Measurements from ENCODE around the gene BRINP3. TPM values are rescaled to one million over a fixed set of nuclear protein-coding genes. Genes with fewer than 3 reads are reported as not detected.
"Not testable (repeated sequence)": the region's sequence is repeated elsewhere in the genome, so short reads cannot be mapped to it uniquely, and the experiment has no call there.

Gene BRINP3
- not detected in 2 replicates for total RNA-seq (2014; rRNA removed; shearing (Covaris generic))

DNA sequence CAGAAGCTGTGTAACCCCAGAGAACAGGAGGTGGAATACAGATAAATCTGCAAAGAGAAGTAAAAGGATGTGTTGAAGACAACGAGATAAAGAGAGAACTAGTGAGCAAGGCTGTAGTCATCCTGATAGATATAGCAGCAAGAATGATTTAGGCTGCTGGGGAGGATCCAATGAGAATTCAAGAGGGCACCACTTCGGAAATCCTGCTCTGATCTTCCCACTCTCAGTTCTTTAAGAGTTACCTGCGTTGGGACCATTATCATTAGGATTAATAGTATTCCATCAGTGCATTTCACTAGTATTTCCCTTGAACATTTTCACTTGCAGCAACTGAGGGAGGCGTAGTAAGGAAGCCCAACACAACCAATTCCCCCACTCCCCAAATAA is at the start of gene BRINP3:
BRINP3 (minus strand) TSS at position 103 of the 387 bp plus-strand sequence.
- DNase-seq (ENCODE audit: low read depth) = no peak

DNA sequence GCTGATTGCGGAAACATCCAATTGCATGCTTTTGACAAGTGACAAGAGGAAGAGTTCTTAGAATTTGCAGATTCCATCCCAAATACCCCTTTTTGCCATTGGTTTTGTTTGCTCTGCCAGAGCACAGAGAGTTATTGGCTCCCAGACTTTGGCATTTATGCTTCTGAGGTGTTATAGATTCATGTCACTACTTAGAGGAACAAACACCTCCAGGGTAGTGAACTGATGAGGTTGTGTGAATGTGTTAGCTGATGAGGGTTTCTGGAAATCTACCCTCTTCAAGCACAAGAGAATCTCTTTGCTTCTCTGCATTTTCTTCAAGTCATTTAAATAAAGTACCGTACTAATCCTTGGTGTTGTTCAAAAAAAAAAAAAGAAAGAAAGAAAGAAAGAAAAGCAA is 33.9 kb upstream of the BRINP3 start:
- no peak for DNase-seq (ENCODE audit: low read depth)

- no peak for DNase-seq (ENCODE audit: low read depth)
Measured at GRCh38 chr1:190507357-190507756, 29.7 kb upstream of the BRINP3 start.

DNA sequence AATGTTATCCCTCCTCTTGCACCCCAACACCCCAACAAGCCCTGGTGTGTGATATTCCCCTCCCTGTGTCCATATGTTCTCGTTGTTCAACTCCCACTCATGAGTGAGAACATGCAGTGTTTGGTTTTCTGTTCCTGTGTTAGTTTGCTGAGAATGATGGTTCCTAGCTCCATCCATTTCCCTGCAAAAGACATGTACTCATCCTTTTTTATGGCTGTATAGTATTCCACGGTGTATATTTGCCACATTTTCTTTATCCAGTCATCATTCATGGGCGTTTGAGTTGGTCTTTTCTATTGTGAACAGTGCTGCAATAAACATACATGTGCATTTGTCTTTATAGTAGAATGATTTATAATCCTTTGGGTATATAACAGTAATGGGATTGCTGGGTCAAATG is 26.9 kb upstream of the BRINP3 start:
- not testable (repeated sequence) for DNase-seq (ENCODE audit: low read depth)

DNA sequence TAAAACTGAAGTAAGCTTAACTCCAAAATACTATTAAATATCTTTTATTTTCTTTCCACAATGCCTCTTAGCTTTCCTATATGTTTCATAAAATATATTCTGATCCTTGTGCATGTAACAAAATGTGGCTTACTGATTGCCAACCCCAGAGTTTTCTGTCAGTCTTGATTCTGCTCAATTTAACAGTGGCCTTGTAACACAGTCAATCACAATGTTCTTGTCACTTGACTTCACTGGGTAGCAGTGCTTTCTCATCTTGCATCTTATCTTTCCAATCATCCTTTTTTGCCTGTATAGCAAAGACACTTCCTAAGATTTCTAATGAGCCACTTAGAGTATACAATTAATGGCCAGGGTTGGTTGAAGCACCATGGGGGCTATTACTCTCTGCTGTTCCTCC is 19.9 kb upstream of the BRINP3 start:
- no peak for DNase-seq (ENCODE audit: low read depth)

GRCh38 chr1:190494451-190494850 is 16.8 kb upstream of the BRINP3 start:
- DNase-seq (ENCODE audit: low read depth) = no peak

DNA sequence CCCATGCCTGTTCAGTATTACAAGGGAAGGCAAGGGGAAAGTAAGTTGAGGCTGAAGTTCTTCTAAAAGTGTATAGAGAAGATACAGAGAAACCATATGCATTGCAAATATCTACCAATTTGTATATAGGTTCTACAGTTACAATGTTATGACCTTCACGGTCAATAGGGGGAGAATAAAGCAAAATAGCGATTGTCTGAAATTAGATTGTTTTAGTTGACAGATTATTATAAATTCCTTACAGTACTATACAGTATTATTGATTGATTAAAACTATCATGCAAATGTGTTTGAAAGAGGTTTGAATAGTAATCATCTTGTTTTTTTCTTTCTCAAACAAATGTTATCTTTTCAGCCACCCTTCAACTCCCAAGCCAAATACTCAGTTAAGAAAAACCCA is 13.7 kb upstream of the BRINP3 start:
- no peak for DNase-seq (ENCODE audit: low read depth)

- DNase-seq (ENCODE audit: low read depth) = no peak
Measured at GRCh38 chr1:190484045-190484444, 6.4 kb upstream of the BRINP3 start.

DNA sequence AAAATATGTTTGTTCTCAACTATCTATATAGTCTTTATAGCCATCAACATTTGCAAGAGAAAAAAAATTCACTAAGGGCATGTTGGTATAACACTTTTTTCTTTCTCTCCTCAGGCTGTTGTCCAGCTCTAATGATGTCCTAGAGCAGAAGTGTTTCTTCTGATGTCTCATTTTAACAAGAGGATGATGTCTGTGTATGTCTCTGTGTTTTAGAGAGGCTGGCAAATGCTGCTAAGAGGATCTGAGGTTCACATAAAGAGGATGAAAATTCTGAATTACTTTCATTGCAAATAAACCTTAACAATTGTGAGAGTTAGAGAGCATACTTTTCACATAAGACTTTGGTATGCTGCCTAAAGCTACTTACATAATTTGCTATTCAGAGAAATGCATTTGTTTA is 2.6 kb upstream of the BRINP3 start:
- no peak for DNase-seq (ENCODE audit: low read depth)

GRCh38 chr1:190479516-190479915 is 1.9 kb upstream of the BRINP3 start:
- DNase-seq (ENCODE audit: low read depth) = no peak

DNA sequence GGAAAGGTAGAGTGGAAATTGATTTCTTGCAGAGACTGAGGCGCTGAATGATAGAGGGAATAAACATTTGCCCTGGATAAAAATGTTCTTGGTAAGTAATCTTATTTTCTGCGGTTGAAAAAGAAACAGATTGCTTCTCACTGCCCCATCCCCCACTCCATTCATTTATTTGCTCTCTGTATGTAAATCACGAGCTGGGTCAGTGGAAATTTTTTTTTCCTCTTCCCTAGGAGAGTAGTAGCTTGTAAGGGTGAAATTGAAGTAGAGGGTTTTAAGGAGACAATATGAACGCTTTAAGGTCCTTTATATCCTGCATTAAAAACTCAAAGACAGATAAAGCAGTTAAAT is 1.4 kb upstream of the BRINP3 start:
- no peak for DNase-seq (ENCODE audit: low read depth)

DNA sequence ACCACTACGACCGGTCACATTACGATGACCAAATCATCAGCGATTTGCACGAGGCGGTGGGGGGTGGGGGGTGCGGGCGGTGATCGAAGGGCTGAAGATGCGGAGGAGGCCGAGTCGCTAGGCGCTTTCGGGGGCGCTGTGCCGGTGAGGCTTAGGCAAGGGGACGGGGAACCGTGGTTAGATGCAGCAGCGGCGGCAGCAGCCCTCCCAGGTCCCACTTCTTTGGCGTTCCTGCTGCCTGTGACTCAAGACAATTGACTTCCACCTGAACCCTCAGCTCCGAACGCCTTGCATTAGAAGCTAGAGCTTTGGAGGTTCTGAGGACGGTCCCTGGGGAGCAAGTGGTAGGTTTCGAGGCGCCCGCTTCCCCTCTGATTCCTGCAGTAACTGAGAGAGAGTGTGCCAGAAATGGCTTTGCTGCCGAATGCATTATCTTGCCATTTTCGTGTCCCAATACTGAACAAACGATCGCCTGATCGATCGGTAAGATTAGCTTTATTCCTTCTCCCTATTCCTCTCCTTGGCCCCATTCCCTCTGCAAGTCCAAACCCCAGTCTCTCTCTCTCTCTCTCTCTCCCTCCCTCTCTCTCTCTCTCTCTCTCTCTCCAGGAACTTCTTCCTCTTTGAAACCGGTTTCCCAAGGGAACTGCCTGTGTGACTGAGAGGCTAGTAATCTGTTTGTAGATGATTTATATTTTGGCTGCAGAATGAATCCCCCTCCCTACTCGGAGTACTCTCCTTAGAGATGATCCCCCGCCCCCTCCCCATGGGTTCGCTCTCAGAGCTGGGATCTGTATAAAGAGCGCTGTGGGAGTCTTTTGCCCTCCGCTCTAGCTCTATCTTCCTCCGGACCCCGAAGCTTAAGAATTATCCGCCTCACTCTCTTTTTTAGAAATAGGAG is 735 bp upstream of the BRINP3 start:
- DNase-seq (ENCODE audit: low read depth) = peak; percentile 1

DNA sequence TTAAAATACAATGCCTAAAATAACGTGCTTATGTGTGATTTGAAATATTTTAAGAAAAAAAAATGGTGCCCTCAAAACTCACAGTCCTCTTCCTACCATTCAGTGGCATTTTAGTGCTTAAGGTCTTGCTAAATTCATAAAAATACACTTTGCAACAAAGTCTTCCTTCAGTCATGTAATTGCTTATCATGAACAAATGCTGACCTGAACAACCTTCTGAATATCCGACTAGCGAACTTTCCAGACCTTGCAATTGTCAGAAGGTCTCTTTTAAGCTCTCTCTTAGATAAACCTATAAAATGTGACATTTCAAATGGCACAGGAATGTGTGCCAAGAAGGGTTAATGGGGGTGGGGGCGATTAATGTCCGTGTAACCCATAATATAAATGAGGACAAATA is 858 bp downstream of the BRINP3 start:
- DNase-seq (ENCODE audit: low read depth) = no peak

- DNase-seq (ENCODE audit: low read depth) = no peak
Measured at GRCh38 chr1:190476321-190476720, 1.3 kb downstream of the BRINP3 start.

- no peak for DNase-seq (ENCODE audit: low read depth)
Measured at GRCh38 chr1:190475421-190476141, 2.1 kb downstream of the BRINP3 start.

- DNase-seq (ENCODE audit: low read depth) = no peak
Measured at GRCh38 chr1:190474650-190475211, 2.9 kb downstream of the BRINP3 start.

DNA sequence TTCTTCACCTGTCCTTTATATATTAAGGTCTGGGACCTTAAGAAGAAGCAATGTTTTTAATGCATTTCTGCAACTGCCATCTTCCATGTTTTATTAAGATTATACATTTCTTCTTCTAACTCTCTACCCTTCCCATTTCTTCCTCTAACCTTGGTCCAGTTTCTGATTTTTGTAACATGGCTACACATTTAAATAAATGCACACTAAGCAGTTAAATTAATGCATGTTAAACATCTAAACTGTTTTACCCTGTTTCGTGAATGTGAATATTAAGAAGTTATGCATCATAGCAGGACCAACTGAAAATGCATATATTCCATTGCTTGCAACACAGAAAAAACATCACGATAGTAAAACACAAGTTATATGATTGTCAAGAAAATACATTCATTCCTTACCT is 3.7 kb downstream of the BRINP3 start:
- DNase-seq (ENCODE audit: low read depth) = no peak

GRCh38 chr1:190472494-190472893 is 5.2 kb downstream of the BRINP3 start:
- DNase-seq (ENCODE audit: low read depth) = no peak

DNA sequence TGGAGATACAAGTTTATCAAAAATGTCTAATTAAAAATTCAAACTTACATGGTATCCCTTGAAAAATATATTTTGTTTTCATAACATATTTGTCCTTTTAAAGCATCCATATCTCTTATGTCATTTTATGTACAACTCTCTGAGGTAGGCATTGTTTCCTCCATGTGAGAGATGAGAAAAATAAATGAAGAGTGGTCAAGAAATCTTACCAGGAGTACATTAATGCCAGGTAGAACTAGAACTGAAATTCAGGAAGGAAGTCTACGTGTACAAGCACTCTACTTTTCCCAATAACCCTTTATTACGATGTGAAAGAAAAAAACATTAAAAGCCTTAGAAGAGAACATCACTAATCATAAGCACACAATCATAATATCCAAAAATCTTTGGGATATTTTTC is 5.6 kb downstream of the BRINP3 start:
- DNase-seq (ENCODE audit: low read depth) = no peak

- no peak for DNase-seq (ENCODE audit: low read depth)
Measured at GRCh38 chr1:190464690-190465089, 13.0 kb downstream of the BRINP3 start.

GRCh38 chr1:190456129-190456528 is 21.5 kb downstream of the BRINP3 start:
- no peak for DNase-seq (ENCODE audit: low read depth)

DNA sequence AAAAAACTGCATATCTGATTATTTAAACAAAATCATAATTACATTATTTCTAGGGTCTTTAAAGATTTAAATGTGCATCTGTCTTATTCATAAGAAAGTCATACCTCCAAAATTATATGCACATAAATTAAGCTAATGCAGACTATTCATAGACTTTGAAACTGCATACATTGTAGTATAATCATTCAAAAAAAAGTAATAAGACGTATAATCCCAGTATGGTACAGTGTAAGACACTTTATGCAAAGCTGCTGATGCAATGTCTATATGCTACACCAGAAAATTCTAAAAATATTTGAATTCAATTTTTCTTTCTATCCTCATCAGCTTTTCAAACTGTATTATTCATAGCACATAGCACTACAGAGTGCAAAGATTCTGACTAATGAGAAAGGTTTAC is 22.0 kb downstream of the BRINP3 start:
- no peak for DNase-seq (ENCODE audit: low read depth)

GRCh38 chr1:190453550-190453949 is 24.1 kb downstream of the BRINP3 start:
- DNase-seq (ENCODE audit: low read depth) = no peak
